ENCODE data around the gene ZNF430.
"Not testable (repeated sequence)": the region's sequence is repeated elsewhere in the genome, so short reads cannot be mapped to it uniquely, and the experiment has no call there.

Gene ZNF430

DNA sequence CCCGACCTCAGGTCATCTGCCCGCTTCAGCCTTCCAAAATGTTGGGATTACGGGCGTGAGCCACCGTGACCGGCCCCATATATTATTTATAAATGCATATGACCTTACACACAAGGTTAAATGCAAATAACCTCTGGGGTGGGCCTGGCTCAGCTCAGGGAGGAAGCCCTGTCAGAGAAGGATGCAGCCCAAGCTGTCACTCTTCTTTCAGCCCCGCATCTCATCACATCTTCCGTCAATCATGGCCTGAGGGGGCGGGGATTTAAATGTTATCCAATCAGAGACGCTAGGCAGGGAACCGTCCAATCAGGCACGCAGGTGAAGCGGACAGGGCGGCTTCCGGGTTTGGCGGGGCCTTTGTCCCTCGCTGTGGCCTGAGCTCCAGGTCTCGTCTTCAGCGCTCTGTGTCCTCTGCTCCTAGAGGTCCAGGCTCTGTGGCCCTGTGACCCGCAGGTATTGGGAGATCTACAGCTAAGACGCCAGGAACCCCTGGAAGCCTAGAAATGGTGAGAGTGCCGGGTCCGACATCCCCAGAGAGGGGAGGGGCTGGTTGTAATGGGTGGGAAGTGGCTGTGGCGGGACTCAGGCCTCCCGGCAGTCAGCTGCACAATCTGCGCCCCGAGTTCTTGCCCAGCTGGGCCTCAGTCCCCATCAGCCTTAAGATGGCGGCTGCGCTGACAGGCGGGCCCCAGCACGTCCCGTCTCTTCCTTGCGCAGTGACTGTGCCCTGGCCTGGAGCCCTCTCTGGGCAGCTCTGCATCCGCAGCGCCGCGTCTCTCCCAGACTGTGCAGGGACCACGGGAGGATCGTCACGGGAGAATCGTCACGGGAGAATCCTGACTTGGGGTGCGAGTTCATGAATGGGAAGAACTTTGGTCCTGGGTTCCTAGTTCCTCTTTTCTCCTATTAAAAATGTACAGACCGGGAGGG lies at the start of gene ZNF430:
Gene ZNF430 (plus strand): TSS at position 360 of the 930 bp plus-strand sequence. CDS start 144 bp downstream, at position 504.
- peak; percentile 94 for DNase-seq

DNA sequence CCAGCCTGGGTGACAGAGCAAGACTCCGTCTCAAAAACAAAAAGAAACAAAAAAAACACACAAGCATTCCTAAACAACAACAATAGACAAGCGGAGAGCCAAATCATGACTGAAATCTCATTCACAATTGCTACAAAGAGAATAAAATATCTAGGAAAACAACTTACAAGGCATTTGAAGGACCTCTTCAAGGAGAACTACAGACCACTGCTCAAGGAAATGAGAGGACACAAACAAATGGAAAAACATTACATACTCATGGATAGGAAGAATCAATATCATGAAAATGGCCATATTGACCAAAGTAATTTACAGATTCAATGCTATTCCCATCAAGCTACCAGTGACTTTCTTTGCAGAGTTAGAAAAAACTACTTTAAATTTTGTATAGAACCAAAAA lies 27.7 kb upstream of the ZNF430 start:
- DNase-seq, result not testable (repeated sequence)

DNA sequence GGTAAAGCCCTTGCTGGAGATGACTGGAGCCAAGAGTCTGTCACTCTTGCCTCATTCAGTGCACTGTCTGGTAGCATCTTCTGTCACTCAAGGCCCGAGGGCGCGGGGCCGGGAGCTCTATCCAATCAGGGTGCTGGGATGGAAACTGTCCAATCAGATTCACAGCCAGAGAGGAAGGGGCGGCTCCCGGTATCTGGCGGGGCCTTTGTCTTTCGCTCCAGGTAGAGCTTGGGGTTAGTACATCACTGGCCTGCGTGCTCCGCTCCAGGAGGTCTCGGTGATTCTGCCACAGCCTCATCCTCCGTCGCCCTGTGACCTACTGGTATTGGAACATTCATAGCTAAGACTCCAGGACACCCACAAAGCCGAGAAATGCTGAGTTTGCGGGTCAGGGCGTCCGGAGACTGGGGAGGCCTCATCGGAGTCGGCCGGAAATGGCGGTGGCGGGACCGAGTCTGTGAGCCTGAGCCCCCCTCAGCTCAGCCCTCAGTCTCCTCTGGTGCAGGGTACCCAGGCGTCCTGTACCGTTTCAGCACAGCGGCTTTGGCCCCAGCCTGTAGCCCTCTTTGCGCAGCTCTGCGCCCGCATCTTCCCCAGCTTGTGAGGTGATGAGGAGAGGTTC lies 20.6 kb upstream of the ZNF430 start:
- peak; percentile 5 for DNase-seq

DNA sequence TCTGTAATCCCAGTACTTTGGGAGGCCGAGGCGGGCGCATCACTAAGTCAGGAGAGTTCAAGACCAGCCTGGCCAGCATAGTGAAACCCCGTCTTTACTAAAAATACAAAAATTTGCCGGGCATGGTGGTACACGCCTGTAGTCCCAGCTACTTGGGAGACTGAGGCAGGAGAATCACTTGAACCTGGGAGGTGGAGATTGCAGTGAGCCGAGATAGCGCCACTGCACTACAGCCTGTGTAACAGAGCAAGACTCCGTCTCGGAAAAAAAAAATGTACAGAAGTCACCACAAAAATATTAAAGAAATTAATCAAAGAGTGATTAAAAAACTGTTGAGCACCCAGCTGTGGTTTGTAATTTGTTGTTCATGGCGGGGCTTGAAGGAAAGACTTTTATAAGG lies 781 bp downstream of the ZNF430 start:
- DNase-seq, result not testable (repeated sequence)

DNA sequence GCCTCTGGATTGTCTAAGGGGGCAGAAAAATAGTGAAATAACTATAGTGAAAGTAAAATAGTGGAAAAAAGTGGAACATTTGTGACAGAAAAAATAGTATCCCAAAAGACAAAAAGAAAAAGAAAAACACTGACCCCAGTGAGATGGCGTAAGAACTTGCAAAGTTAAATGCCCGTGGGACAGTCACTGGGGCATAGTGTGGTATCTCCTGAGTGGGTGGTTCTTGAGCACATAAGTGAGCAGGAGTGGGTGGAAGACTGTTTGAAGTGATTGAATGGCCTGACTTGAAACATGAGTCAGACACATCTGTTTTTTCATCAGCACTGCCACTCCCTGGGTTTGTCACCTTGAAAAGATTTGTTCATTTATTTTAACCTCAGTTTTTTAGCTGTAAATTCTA lies 2.5 kb downstream of the ZNF430 start:
- no peak for DNase-seq

DNA sequence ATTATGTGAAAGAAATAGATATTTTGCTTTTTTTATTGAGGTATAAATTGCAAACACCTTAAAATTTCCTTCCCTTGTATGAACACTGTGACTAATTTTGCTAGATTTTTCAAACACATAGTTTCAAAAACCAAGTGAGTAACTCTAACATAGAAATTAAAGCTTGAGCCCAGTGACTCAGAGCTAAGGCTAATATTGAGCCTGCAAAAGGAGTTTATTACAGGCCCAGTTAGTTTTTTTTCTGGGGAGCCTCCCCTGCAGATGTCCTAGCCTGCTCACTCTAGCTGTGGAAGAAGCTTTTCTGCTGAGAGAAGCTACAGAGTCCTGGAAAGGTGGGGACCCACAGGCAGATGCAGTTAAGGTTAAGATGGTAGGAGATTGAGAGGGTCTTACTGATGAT lies 3.4 kb downstream of the ZNF430 start:
- DNase-seq, result no peak

DNA sequence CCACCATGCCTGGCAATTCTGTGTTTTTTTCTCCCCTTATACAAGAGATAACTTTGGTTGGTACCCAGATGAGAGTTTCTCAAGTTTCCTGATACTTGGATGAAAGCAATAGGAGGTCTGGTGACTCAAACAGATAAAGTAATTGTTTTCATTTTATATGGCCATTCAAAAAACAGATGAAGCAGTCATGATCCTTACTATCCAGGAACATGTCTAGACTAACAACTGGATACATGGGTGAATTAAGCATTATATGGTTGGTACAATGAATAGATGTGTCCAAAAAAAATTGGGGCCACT lies 8.5 kb downstream of the ZNF430 start:
- DNase-seq, result no peak

DNA sequence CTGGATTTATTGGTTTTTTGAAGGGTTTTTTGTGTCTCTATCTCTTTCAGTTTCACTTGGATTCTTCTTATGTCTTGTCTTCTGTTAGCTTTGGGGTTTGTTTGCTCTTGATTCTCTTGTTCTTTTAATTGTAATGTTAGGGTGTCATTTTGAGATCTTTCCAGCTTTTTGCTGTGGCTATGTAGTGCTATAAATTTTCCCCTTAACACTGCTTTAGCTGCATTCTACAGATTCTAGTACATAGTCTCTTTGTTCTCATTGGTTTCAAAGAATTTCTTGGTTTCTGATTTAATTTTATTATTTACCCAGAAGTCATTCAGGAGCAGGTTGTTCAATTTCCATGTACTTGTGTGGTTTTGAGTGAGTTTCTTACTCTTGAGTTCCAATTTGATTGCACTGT lies 24.6 kb downstream of the ZNF430 start:
- DNase-seq, result no peak

DNA sequence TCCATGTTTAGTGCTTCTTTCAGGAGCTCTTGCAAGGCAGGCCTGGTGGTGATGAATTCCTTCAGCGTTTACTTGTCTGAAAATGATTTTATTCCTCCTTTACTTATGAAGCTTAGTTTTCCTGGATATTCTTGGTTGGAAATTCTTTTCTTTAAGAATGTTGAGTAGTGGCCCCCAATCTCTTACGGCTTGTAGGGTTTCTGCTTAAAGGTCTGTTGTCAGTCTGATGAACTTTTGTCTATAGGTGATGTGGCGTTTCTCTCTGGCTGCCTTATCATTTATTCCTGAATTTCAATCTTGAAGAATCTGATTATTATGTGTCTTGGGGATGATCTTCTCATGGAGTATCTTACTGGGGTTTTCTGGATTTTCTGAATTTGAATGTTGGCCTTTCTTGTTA lies 26.0 kb downstream of the ZNF430 start:
- DNase-seq, result no peak

DNA sequence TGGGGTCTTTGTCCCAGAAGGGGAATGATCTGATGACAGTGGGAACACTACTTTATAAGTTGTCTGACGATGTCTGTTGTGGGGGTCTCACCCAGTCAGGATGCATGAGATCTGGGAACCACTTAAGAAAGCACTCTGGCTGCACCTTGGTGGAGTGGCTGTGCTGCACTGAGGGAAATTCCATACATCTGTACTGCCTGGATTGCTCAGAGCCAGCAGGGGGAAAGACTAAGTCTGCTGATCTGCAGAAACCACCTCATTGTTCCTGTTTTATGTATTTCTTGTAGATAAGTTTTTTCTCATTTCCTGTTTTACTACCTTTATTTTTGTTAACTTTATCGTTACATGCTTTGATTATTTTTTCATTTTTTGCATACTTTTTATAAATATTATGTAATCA lies 27.3 kb downstream of the ZNF430 start:
- DNase-seq, result no peak

DNA sequence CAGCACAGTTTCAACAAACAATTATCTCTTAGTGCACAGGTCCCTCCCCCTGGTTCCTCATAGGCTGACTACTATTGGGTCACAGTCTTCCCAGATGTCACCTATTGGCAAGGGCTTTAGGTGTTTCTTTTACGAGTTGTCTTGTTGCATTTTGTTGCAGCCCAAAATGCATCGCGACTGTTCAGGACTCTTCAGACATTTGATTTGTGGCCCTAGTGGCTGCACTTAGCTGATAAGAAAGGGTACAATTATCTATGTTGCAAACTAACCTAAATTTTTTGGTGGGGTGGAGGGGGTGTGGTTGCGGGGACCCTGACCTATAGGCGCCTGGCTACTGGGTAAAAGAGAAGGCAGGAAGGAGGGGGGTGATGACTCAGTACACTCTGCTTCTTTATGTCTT lies 32.4 kb downstream of the ZNF430 start:
- no peak for DNase-seq

DNA sequence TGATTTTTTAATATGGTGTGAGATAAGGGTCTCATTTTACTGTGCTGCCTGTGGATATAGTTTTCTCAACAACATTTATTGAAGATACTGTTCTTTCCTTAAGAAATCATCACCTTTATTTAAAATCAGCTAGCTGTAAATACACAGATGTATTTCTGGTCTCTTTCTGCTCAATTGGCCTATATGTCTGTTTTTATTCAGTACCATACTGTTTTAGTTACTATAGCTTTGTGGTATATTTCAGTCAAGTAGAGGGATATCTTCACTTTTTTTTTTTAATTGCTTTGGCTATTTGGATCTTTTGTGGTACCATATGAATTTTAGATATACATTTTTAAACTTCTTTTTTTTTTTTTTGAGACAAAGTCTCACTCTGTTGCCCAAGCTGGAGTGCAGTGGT lies 44.9 kb downstream of the ZNF430 start:
- DNase-seq, result no peak

DNA sequence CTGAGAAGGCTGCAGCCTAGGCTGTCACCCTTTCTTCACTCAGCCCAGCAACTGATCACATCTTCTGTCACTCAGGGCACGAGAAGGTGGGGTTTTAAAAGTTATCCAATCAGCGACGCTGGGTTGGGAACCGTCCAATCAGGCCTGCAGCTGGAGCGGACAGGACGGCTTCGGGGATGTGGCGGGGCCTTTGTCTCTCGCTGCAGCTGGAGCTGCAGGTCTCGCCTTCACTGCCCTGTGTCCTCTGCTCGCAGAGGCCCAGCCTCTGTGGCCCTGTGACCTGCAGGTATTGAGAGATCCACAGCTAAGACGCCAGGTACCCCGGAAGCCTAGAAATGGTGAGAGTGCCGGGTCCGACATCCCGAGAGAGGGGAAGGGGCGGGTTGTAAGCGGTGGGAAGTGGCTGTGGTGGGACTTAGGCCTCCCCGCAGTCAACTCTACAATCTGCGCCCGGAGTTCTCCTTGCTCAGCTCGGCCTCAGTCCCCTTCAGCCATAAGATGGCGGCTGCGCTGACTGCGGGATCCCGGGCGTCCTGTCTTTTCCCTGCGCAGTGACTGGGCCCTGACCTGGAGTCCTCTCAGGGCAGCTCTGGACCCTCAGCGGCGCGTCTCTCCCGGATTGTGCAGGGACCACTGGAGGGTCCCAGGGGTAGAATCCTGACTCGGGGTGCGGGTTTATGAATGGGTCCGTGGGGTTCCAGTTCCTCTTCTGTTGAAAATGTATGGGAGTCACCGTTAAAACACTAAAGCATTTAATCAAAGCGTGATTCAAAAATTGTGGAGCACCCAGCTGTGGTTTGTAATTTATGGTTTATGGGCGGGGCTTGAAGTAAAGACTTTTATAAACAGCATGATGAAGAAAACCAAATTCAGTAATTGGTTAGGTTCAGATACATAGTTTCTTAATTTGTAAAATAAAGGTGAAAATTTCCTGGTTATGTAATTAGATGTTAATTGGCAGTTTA lies 61.8 kb downstream of the ZNF430 start, which contains the start of gene ZNF714:
Gene ZNF714 (plus strand): TSS at position 193 of the 965 bp plus-strand sequence. CDS start 16,066 bp downstream, outside the sequence.
- DNase-seq, result no peak

DNA sequence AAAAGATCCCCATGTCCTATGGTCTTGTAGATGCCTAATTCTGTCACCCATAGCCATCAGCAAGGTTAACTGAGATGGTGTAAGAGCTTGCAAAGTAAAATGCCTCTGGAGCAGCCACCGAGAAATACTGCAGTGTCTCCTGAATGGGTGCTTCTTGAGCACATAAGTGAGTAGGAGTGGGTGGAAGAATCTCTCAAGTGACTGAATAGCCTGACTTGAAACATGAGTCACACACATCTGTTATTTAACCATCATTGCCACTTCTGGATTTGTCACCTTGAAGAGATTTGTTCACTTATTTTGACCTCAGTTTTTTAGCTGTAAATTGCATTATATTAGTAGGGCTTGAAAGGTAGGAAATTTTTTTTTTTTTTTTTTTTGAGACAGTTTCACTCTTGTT lies 63.9 kb downstream of the ZNF430 start:
- DNase-seq, result no peak

DNA sequence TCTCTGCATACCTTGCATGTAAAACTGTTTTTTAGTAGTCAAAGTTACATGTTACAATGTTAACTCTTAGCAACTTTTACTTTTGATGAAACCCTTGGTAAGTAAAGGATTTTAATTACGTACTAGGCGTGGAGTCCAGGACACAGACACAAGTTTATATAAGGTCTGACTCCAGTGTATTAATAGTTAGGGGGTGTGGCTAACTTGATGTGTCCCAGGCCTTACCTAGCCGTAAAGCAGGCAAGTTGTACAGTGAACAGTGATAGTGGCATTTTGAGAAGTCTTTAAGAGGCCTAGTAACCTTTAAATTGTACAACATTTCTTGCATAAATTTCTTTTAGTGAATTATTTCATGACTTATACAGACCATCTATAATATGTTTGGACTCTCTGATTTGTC lies 67.4 kb downstream of the ZNF430 start:
- DNase-seq, result no peak

DNA sequence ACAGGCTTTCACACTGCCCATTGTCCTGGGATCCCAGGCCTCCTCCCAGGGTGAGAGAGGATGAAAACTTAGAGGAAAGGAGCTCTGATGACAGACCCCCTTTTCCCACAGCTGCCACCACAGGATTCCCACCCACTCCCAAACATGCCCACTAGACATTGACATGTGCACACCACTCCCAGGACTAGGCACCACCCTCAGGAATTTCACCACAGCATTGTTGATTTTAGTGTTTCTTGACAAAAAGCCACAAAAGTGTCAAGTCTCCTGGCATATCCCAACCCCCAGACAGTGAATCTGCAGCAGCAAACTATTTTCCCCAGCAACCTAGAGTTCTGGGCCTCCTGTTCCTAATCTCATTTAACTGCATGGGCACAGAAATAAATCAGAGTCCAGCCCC lies 71.7 kb downstream of the ZNF430 start:
- DNase-seq, result no peak

DNA sequence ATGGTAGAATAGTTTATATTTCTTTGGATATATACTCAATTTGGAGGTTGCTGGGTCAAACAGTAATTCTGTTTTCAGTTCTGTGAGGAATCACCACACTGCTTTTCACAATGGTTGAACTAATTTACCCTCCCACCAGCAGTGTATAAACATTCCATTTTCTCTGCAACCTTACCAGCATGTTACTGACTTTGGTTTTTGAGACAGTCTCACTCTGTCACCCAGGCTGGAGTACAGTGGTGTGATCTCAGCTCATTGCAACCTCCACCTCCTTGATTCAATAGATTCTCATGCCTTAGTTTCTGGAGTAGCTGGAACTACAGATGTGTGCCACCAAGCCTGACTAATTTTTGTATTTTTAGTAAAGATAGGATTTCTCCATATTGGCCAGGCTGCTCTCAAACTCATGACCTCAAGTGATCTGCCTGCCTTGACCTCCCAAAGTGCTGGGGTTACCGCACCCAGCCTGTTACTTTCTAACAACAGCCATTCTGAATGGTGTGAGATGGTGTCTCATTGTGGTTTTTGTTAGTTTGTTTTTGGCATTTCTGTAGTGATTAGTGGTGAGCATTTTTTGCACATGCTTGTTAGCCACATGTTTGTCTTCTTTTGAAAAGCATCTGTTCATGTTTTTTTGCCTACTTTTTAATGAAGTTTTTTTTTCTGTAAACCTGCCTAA lies 74.0 kb downstream of the ZNF430 start:
- DNase-seq, result no peak

DNA sequence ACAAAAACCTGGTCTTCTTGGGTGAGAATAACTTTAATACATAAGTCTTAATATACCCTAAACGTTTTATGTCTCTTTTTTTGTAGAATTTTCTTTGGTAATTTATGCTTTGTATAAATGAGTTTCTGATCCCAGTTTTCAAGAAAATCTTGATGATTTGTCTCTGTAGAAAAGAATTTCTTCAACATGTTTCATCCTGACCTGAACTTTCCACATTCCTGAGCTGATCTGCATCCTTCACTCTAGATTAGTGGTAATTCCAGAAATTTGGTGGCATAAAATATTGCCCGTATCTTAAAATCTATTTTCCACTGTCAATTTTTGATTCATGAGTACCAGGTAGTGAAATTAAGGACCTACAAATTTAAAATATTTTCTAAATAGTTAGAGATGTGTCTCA lies 77.8 kb downstream of the ZNF430 start:
- no peak for DNase-seq

DNA sequence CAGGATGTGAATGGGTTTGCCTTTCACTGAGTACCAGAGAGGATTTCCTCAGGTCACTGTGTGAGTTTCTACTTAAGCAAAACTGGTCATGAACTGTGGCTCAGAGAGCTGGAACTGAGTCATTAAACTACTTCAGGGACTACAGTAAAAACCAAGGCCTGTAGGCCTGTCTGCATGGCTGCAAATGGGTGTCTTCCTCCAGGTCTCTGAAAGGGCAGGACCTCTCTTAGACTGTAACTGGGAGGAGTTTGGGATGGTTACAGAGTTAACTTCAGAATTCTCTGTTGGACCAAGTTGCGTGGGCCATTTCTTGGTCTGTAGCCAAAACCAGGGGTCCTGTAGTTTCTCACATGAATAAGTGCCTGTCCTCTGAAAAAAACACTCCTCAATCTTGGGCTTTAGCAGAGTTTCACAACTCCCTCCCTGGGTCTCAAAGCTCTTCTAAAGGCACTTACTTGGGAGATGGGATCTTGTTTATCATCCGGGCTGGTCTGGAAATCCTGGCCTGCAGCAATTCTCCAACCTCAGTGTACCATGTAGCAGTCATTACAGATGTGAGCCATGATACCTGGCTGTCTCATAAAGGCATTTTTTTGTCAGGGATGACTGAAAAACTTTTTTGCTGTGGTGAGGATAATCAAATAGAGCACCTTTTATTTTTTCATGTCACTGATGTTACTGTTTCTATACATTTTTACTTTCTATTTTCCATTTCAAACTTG lies 81.2 kb downstream of the ZNF430 start:
- DNase-seq, result no peak

DNA sequence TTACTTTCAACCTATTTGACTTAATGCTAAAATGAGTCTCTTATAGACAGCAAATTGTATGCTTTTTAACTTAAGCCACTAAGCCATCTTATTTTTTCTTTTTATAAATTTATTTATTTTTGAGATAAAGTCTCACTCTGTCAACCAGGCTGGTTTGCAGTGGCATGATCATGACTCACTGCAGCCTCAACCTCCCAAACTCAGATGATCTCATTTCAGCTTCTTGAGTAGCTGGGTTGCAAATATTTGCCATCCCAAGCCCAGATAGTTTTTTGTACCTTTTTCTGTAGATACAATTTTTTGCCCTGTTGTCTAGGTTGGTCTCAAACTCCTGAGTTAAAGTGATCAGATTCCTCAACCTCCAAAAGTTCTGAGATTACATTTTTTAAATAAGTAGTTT lies 88.7 kb downstream of the ZNF430 start:
- DNase-seq, result no peak

Measured in COR-L47 (cell line).